Omental fat pad (tissue), 4 donors: Measurements from ENCODE around the gene ARHGEF16. TPM values are rescaled to one million over a fixed set of nuclear protein-coding genes. Genes with fewer than 3 reads are reported as not detected.

Experiments used
- ATAC-seq: fragments of 150-250 bp; one replicate; pipeline ENCODE4 v1.9.1; 2016; ENCODE audit warnings: mild to moderate bottlenecking, moderate library complexity; ENCODE audit not compliant: low FRiP score
- DNase-seq: peaks from one replicate; pipeline ENCODE4 v3.0.0-alpha.2; 2019; ENCODE audit warnings: low spot score
- total RNA-seq, 4 donors: library from RNA; depleted of rRNA; stranded (reverse); fragments of >200 nt; gene quantifications; one replicate each; pipeline ENCODE4 v1.1.0, GENCODE V29; 2016
- TF ChIP-seq, protein P1 (sequence below), 3 donors: fragments of 450-650 bp; IDR thresholded peaks; one replicate each; pipeline ENCODE4 v1.5.1; 2016 to 2017; ENCODE audit warnings: antibody characterized with exemption in 3 of 3, mild to moderate bottlenecking in 3 of 3, moderate library complexity in 2 of 3

The ARHGEF16 gene
- total RNA-seq, 4 donors from 2014 or later = 0.36 to 3.2 (median 1.9) TPM

DNA sequence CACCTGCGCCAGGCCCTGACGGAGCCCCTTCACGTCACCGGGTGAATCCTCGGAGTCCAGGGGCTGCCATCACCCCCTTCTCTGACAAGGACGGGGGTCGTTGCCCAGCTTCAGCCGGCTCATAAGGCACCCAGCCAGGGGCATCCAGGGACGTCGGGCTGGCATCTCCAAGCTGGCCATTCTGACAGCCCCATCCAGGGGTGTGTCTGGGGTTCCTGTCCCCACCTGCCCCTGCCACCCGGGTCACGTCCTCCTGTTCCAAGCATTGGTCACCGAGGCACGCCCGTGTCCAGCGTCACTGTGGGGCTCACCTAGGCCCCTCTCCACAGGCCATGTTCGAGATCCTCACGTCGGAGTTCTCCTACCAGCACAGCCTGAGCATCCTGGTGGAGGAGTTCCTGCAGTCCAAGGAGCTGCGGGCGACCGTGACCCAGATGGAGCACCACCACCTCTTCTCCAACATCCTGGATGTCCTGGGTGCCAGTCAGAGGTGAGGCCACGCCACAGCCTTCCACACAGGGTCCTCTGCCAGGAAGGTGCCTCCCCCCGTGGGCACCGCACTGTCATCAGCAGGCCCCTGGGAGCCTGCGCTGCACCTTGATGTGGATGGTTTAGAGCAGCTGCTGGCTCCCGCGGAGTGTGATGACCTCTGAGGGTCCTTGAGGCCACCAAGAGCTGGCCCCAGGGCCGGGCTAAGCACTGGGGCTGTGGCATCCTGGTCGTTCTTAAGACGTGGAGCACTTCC, 14.8 kb downstream of the ARHGEF16 start:
- DNase-seq = no peak
- no peak for ATAC-seq
- TF ChIP-seq, protein P1, sequence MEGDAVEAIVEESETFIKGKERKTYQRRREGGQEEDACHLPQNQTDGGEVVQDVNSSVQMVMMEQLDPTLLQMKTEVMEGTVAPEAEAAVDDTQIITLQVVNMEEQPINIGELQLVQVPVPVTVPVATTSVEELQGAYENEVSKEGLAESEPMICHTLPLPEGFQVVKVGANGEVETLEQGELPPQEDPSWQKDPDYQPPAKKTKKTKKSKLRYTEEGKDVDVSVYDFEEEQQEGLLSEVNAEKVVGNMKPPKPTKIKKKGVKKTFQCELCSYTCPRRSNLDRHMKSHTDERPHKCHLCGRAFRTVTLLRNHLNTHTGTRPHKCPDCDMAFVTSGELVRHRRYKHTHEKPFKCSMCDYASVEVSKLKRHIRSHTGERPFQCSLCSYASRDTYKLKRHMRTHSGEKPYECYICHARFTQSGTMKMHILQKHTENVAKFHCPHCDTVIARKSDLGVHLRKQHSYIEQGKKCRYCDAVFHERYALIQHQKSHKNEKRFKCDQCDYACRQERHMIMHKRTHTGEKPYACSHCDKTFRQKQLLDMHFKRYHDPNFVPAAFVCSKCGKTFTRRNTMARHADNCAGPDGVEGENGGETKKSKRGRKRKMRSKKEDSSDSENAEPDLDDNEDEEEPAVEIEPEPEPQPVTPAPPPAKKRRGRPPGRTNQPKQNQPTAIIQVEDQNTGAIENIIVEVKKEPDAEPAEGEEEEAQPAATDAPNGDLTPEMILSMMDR (IDR thresholded peaks at IDR 0.05) = no peak

DNA sequence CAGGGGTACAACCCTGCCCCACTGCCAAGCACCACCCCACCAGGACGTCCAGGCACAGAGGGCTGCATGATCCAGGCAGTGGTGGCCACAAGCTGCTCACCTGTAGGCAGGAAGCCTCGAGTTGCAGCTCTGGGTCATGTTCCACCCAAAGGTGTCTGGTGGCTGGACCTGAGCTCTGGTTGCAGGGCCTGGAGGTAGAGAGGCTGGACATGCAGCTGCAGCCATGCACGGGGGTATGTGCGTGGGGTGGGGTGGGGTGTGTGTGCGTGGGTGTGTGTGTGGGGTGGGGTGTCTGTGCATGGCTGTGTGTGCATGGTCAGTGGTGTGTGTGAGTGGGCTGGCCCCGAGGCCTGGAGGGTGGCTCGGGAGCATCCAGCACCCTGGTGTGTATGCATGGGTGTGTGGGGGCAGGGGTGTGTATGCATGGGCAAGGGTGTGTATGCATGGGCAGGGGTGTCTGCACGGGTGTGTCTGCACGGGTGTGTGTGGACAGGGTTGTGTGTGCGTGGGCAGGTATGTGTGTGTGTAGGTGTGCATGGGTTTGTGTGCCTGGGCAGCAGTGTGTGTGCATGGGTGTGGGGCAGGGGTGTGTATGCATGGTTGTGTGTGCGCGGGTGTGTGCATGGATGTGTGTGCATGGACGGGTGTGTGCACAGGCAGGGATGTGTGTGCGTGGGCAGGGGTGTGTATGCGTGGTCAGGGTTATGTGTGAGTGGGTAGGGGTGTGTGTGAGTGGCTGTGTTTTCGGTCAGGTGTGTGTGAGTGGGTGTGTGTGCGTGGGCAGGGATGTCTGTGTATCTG, 15.6 kb downstream of the ARHGEF16 start:
- ATAC-seq (no peak), DNase-seq (no peak)
- TF ChIP-seq, protein P1 (IDR thresholded peaks at IDR 0.05) = no peak

DNA sequence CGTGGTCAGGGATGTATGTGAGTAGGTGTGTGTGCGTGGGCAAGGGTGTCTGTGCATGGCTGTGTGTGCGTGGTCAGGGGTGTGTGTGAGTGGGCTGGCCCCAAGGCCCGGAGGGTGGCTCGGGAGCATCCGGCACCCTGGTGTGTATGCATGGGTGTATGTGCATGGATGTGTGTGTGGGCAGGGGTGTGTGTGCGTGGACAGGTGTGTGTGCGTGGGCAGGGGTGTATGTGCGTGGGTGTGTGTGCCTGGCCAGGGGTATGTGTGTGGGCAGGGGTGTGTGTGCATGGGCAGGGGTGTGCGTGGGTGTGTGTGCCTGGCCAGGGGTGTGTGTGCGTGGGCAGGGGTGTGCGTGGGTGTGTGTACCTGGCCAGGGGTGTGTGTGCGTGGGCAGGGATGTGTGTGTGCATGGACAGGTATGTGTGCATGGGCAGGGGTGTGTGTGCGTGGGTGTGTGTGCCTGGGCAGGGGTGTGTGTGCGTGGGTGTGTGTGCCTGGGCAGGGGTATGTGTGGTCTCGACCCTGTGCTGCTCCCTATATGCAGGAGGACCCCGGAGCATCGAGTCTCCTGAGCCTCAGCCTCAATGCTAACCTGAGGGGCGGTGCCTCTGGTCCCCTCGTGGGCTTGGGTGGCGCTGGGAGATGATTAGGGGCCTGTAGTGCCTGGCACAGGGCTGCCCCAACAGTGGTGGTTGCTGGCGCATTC, 16.3 kb downstream of the ARHGEF16 start:
- DNase-seq (no peak), ATAC-seq (no peak)
- TF ChIP-seq, protein P1 (IDR thresholded peaks at IDR 0.05) = no peak

DNA sequence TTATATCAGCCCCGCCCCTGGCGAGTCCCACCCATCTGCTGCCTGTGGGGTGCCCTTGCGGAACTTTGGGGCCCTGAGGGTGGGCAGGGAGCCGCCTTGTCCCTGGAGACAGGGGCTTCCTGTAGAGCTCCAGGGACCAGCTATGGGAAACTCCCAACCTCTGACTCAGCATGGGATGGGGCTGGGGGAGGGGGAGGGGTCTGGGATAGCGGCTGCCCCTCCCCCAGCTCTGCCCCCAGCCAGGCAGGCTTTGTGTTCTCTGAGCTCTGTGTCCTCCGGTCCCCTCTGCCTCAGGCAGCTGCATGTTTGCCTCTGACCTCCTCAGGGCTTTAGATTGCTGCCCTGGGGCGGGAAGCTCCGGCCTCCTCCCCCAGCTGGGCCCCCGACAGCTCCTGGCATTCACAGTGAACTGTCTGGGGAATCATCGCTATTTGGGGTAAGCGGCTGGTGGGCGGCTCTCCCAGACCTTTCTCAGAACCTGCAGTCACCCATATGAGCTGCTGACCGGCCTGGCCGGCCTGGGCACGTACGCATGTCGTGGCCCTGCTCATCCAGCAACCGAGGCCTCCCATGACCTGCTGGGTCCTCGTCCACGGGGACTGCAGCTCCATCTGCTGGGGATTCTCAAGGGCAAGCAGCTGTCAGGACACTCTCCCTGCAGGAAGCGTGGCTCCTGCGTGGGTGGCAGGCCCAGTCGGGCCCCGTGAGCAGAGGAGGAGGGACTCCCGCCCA, 17.1 kb downstream of the ARHGEF16 start:
- ATAC-seq (peak; percentile 23), DNase-seq (no peak)
- TF ChIP-seq, protein P1 (IDR thresholded peaks at IDR 0.05) = no peak

DNA sequence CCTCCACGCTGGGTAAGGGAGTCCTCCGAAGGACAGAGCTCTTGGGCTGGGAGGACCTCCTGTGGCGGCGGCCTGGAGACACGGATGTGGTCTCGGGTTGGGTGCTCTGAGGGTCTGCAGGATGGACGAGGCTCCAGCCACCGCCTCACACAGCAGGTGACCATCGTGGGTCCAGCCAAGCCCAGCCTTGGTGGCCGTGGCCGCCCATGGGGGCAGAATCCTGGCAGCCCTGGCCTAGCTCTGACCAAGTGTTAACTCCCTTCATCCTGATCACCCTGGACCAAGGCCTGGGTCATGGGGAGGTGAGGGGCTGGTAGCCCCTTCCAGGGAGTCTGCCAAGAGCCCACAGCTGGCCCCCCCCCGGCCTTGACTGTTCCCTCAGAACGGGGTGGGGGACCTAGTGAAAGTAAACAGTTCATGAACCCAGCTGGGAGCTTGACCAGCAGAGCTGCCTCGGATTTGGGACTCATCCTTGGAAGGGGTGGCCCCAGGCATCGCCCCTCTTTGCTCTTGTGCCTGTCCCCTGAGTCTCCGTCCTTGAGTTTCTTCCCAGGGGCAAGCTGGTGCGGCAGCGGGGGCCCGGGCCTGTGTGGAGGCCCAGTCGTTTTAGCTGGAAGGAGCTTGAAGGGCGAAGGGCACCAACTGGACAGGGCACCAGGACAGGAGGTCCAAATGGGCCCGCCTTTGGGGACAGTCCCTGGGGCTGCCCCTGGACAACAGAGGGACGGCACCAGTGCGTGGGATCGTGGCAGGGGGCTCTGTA, 17.8 kb downstream of the ARHGEF16 start:
- DNase-seq (no peak), ATAC-seq (no peak)
- TF ChIP-seq, protein P1 (IDR thresholded peaks at IDR 0.05) = no peak

DNA sequence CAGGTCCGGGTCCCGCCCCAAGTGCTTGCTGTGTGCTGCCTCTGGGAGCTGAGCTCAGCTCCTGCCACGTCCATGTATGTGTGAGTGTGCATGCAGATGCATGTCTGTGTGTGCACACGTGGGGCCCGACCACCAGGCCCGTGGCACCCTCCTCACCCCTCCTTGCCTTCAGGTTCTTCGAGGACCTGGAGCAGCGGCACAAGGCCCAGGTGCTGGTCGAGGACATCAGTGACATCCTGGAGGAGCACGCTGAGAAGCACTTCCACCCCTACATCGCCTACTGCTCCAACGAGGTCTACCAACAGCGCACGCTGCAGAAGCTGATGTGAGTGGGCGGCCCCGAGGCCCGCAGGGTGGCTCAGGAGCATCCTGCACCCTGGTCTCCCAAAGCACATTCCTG, 18.4 kb downstream of the ARHGEF16 start:
- ATAC-seq (no peak), DNase-seq (no peak)
- TF ChIP-seq, protein P1 (IDR thresholded peaks at IDR 0.05) = no peak
